Measurements from ENCODE around the gene ATG4B.

DNA sequence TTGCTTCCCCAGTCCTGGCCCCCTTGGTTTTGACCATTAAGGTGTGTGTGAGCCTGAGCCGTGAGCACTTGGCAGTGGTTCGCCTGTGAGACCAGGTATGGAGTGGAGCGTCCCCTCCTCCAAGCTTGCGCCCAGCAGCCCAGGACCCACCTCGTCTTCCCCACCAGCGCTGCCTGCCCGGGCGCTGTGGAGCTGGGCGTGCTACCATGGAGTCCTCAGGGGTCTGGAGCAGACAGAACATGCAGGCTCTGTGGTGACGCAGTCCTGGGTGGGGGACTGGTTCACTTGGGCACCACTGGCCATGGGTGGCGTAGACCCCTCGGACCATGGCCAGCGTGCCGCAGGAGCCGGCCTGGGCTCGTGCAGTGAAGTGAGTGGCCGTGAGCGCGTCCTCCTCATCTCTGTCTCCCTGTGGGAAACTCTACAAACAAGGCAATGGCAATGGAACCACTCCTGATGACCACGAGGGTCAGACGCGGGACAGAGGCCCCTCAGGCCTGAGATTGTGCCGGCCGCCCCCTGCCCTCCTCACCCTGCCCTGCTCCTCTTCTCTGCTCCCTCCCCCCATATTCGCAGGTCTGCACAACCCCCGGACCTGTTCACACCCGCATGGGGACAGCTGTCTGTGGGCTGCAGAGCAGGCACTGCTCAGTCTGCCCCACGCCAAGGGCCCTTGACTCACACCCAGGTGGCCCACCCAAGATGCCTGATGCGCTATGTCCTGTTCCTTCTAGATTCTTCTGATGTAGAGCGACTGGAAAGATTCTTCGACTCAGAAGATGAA lies 34.2 kb downstream of the ATG4B start:
- TF ChIP-seq, protein P1, sequence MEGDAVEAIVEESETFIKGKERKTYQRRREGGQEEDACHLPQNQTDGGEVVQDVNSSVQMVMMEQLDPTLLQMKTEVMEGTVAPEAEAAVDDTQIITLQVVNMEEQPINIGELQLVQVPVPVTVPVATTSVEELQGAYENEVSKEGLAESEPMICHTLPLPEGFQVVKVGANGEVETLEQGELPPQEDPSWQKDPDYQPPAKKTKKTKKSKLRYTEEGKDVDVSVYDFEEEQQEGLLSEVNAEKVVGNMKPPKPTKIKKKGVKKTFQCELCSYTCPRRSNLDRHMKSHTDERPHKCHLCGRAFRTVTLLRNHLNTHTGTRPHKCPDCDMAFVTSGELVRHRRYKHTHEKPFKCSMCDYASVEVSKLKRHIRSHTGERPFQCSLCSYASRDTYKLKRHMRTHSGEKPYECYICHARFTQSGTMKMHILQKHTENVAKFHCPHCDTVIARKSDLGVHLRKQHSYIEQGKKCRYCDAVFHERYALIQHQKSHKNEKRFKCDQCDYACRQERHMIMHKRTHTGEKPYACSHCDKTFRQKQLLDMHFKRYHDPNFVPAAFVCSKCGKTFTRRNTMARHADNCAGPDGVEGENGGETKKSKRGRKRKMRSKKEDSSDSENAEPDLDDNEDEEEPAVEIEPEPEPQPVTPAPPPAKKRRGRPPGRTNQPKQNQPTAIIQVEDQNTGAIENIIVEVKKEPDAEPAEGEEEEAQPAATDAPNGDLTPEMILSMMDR (IDR thresholded peaks at IDR 0.05 in 8 of 11, conservative IDR thresholded peaks at IDR 0.05 in 3 of 11) = no peak
- TF ChIP-seq POLR2AphosphoS5 (IDR thresholded peaks at IDR 0.05) (no peak), POLR2A (IDR thresholded peaks at IDR 0.05) (no peak)
